HCT116 (cell line): ENCODE data around the gene C1orf21.
A peak's percentile ranks its signal among the peaks of the same experiment; 100 is the strongest.

Source experiments
- CTCF ChIP-seq, 3 experiments: fragments of 200-600 bp in 1 of 3; sonication (generic) in 1 of 3; IDR thresholded peaks in 2 of 3; conservative IDR thresholded peaks in 1 of 3; 2 replicates each; pipeline ENCODE4 v1.5.1; 2012 to 2017; ENCODE audit warnings: low read depth in 2 of 3, low read length in 2 of 3, antibody characterized with exemption in 1 of 3, borderline replicate concordance in 1 of 3, control low read depth in 1 of 3, mild to moderate bottlenecking in 1 of 3, mixed read lengths in 1 of 3, mixed run types in 1 of 3, moderate library complexity in 1 of 3; ENCODE audit not compliant: insufficient read depth in 1 of 3
- EZH2 ChIP-seq: fragments of 200-600 bp; sonication (generic); IDR thresholded peaks from 2 replicates; pipeline ENCODE4 v1.6.1; 2017; ENCODE audit warnings: antibody characterized with exemption, mixed run types
- POLR2A ChIP-seq: IDR thresholded peaks from 2 replicates; pipeline ENCODE4 v1.7.0; 2011; ENCODE audit warnings: borderline replicate concordance; ENCODE audit not compliant: insufficient read depth, insufficient read length; ENCODE audit errors: extremely low read depth
- POLR2AphosphoS5 ChIP-seq: IDR thresholded peaks from 2 replicates; pipeline ENCODE4 v1.6.1; 2011; ENCODE audit warnings: mild to moderate bottlenecking, low read depth, low read length, moderate library complexity
- RAD21 ChIP-seq: IDR thresholded peaks from 2 replicates; pipeline ENCODE4 v1.6.1; 2012; ENCODE audit warnings: low read depth, mild to moderate bottlenecking
- TCF7L2 ChIP-seq: IDR thresholded peaks from 2 replicates; pipeline ENCODE4 v1.7.0; 2011; ENCODE audit warnings: borderline replicate concordance, inconsistent platforms; ENCODE audit not compliant: insufficient read depth, insufficient read length; ENCODE audit errors: extremely low read depth
- ZFX ChIP-seq: fragments of 450-650 bp; IDR thresholded peaks from 2 replicates; pipeline ENCODE4 v1.6.1; 2017

GRCh38 chr1:184664042-184664660 is 277.3 kb downstream of the C1orf21 start:
- no peak for TF ChIP-seq ZFX
- peak; percentile 74 to 94 (median 88); a peak in 5 of 6 replicates for TF ChIP-seq CTCF (IDR thresholded peaks at IDR 0.05 in 2 of 3, conservative IDR thresholded peaks at IDR 0.05 in 1 of 3; ENCODE audit: borderline replicate concordance in 1 of 3, insufficient read depth in 1 of 3, low read depth in 2 of 3, low read length in 2 of 3)
- no peak for TF ChIP-seq POLR2A
- no peak for TF ChIP-seq TCF7L2
- TF ChIP-seq POLR2AphosphoS5 = no peak
- TF ChIP-seq RAD21 = peak; percentile 89
- TF ChIP-seq EZH2 = no peak
